ENCODE measurements around the gene PPP6R2. TPM values are rescaled to one million over a fixed set of nuclear protein-coding genes. Genes with fewer than 3 reads are reported as not detected.

PPP6R2 gene
- total and polyA plus RNA-seq, 7 experiments from 2014 or later, result 17.0 to 88.1 (median 63.9) TPM

- no peak for DNase-seq
- H3K27ac ChIP-seq (ENCODE audit: low read depth, low read length), result no peak overlapping the region
- Mint-ChIP-seq H3K4me1 (peaks cover 16 to 42% (median 28%) of the 10 kb centered on the region in 7 donors), H3K27me3 (peaks cover 0 to 28% (median 0%) of the 10 kb centered on the region in 5 donors), H3K9me3 (no peaks in the 10 kb centered on the region), H3K27ac (peak overlapping the region in 8 of 9 donors; percentile 42 to 90 (median 62)), H3K4me3 (peak overlapping the region; percentile 32 to 98 (median 66)), H3K36me3 (peaks cover 0 to 12% (median 3%) of the 10 kb centered on the region in 5 donors)
- intact Hi-C loops (cut with micrococcal nuclease), result loop anchor here in 1 of 2 donors (10.0 kb wide), 1 partner anchor 202 kb away; the partner anchor contains the start of gene MAPK11
- H3K9me3 ChIP-seq (ENCODE audit: control insufficient read depth in 2 of 3, low read length in 3 of 3), result no peaks in the 10 kb centered on the region
- ChIA-PET CTCF (no interaction called here), POLR2A (no interaction called here)
- H3K4me1 ChIP-seq (ENCODE audit: control insufficient read depth in 2 of 2, insufficient read depth in 2 of 2, low read length in 2 of 2), result peaks cover 23 to 24% of the 10 kb centered on the region in 2 donors
- H3K27me3 ChIP-seq (ENCODE audit: control insufficient read depth in 2 of 2, insufficient read depth in 2 of 2, low read length in 2 of 2), result no peaks in the 10 kb centered on the region
- no peak overlapping the region for H3K4me3 ChIP-seq (ENCODE audit: low read length)
- no peak for ATAC-seq
- peaks cover 0 to 3% (median 0%) of the 10 kb centered on the region in 3 experiments for H3K36me3 ChIP-seq (ENCODE audit: control insufficient read depth in 2 of 3, insufficient read depth in 3 of 3, low read length in 3 of 3)
Measured at GRCh38 chr22:50476868-50477267, 133.7 kb downstream of the PPP6R2 start.

DNA sequence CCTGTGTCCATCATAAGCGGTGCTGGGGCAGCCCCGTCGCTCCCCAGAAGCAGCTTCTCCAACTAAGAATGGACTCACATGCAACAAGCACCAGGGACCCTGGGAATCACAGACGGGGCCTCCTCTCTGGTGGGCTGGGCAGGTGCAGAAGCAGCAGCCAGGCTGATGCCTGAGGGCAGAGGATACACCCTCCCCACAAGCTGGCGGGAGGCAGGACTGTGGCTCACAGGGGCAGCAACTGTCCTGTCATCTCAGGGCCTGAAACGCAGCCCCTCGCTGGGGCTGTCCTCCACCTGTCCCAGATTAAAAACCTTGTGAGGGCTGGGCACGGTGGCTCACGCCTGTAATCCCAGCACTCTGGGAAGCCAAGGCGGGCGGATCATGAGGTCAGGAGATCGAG lies 134.8 kb downstream of the PPP6R2 start:
- no peaks in the 10 kb centered on the region for H3K9me3 Mint-ChIP-seq
- POLR2A ChIA-PET, result interaction anchor here (0.9 to 1.6 kb wide), 3 partner anchors 9 to 49 kb away, joined by 3 to 4 read pairs (median 3); no protein-coding TSS in a partner anchor
- no peak for ATAC-seq

DNA sequence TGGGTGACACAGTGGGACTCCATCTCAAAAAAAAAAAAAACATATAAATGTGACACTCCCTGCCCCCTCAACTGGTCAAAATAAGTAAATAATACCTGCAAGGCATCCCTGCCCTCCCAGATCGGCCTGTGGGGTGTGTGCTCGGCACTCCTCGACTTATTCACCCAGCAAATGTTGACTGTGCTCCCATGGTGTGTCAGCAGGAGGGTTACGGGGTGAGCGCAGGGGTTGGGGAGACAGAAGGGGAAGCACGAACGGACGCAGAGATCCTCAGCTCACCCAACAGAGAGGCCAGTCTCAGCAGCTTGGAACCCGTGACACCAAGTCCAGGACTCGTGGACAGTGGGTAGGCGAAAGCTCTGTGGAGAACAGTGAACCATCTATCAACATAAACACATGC lies 136.6 kb downstream of the PPP6R2 start:
- no peak for ATAC-seq
- POLR2A ChIA-PET, result interaction anchor here (1.0 to 2.9 kb wide), 5 partner anchors 10 to 36 kb away, joined by 3 to 11 read pairs (median 4); partner anchors contain the start of genes LMF2 and NCAPH2
- Mint-ChIP-seq H3K9me3 (no peaks in the 10 kb centered on the region), H3K36me3 (peaks cover 0 to 1% (median 0%) of the 10 kb centered on the region in 5 donors), H3K27me3 (peaks cover 0 to 28% (median 0%) of the 10 kb centered on the region in 5 donors), H3K4me1 (peaks cover 0 to 19% (median 10%) of the 10 kb centered on the region in 7 donors), H3K4me3 (peak overlapping the region in 9 of 10 donors; percentile 65 to 85 (median 74)), H3K27ac (peak overlapping the region in 6 of 9 donors; percentile 0 to 78 (median 54))
- H3K9me3 ChIP-seq (ENCODE audit: control insufficient read depth in 2 of 3, low read length in 3 of 3), result no peaks in the 10 kb centered on the region
- no peak for DNase-seq
- H3K4me3 ChIP-seq (ENCODE audit: low read length), result no peak overlapping the region
- no peak overlapping the region for H3K27ac ChIP-seq (ENCODE audit: low read depth, low read length)
- H3K36me3 ChIP-seq (ENCODE audit: control insufficient read depth in 2 of 3, insufficient read depth in 3 of 3, low read length in 3 of 3), result peaks cover 0 to 3% (median 0%) of the 10 kb centered on the region in 3 experiments
- H3K4me1 ChIP-seq (ENCODE audit: control insufficient read depth in 2 of 2, insufficient read depth in 2 of 2, low read length in 2 of 2), result peaks cover 7 to 8% of the 10 kb centered on the region in 2 donors
- H3K27me3 ChIP-seq (ENCODE audit: control insufficient read depth in 2 of 2, insufficient read depth in 2 of 2, low read length in 2 of 2), result no peaks in the 10 kb centered on the region
- CTCF ChIA-PET, result interaction anchor here (0.5 to 1.3 kb wide), 3 partner anchors 10 to 88 kb away, joined by 3 to 5 read pairs (median 3); no protein-coding TSS in a partner anchor
- intact Hi-C loops (cut with micrococcal nuclease), result loop anchor here in 1 of 2 donors (10.0 kb wide), 1 partner anchor 205 kb away; the partner anchor contains the start of gene MAPK11

More for the DNA sequence above, 134.8 kb downstream of the PPP6R2 start:
- CTCF ChIA-PET, result interaction anchor here (0.7 kb wide), 1 partner anchor 20 kb away, joined by 3 read pairs; no protein-coding TSS in a partner anchor
- Histone ChIP-seq H3K4me3 (ENCODE audit: low read length) (no peak overlapping the region), H3K36me3 (ENCODE audit: control insufficient read depth in 2 of 3, insufficient read depth in 3 of 3, low read length in 3 of 3) (peaks cover 0 to 3% (median 0%) of the 10 kb centered on the region in 3 experiments), H3K27me3 (ENCODE audit: control insufficient read depth in 2 of 2, insufficient read depth in 2 of 2, low read length in 2 of 2) (no peaks in the 10 kb centered on the region), H3K27ac (ENCODE audit: low read depth, low read length) (no peak overlapping the region), H3K4me1 (ENCODE audit: control insufficient read depth in 2 of 2, insufficient read depth in 2 of 2, low read length in 2 of 2) (peaks cover 16 to 17% of the 10 kb centered on the region in 2 donors), H3K9me3 (ENCODE audit: control insufficient read depth in 2 of 3, low read length in 3 of 3) (no peaks in the 10 kb centered on the region)
- Mint-ChIP-seq H3K4me3 (peak overlapping the region in 2 of 10 donors; percentile 37 to 83), H3K4me1 (peaks cover 13 to 32% (median 20%) of the 10 kb centered on the region in 7 donors), H3K27me3 (peaks cover 0 to 28% (median 0%) of the 10 kb centered on the region in 5 donors), H3K36me3 (peaks cover 0 to 7% (median 3%) of the 10 kb centered on the region in 5 donors), H3K27ac (peak overlapping the region in 1 of 9 donors; percentile 53)
- no peak for DNase-seq
- intact Hi-C loops (cut with micrococcal nuclease), result loop anchor here in 1 of 2 donors (10.0 kb wide), 1 partner anchor 203 kb away; the partner anchor contains the start of gene MAPK11

GRCh38 chr22:50481045-50481439 lies 137.9 kb downstream of the PPP6R2 start:
- peak overlapping the region; percentile 39 for H3K4me3 ChIP-seq (ENCODE audit: low read length)
- no peaks in the 10 kb centered on the region for H3K27me3 ChIP-seq (ENCODE audit: control insufficient read depth in 2 of 2, insufficient read depth in 2 of 2, low read length in 2 of 2)
- Mint-ChIP-seq H3K27me3 (peaks cover 0 to 28% (median 0%) of the 10 kb centered on the region in 5 donors), H3K9me3 (no peaks in the 10 kb centered on the region), H3K4me3 (peak overlapping the region; percentile 42 to 85 (median 72)), H3K4me1 (peaks cover 0 to 15% (median 7%) of the 10 kb centered on the region in 7 donors), H3K27ac (peak overlapping the region in 1 of 9 donors; percentile 55), H3K36me3 (peaks cover 0 to 1% (median 0%) of the 10 kb centered on the region in 5 donors)
- ATAC-seq (no peak), DNase-seq (no peak)
- intact Hi-C loops (cut with micrococcal nuclease), result loop anchor here in 1 of 2 donors (1.0 kb wide), 1 partner anchor 11 kb away; no protein-coding TSS in a partner anchor
- H3K9me3 ChIP-seq (ENCODE audit: control insufficient read depth in 2 of 3, low read length in 3 of 3), result no peaks in the 10 kb centered on the region
- peaks cover 4 to 8% of the 10 kb centered on the region in 2 donors for H3K4me1 ChIP-seq (ENCODE audit: control insufficient read depth in 2 of 2, insufficient read depth in 2 of 2, low read length in 2 of 2)
- H3K27ac ChIP-seq (ENCODE audit: low read depth, low read length), result peak overlapping the region; percentile 45
- CTCF ChIA-PET, result no interaction called here
- no peaks in the 10 kb centered on the region for H3K36me3 ChIP-seq (ENCODE audit: control insufficient read depth in 2 of 3, insufficient read depth in 3 of 3, low read length in 3 of 3)
- POLR2A ChIA-PET, result interaction anchor here (1.5 to 2.9 kb wide), 3 partner anchors 11 to 22 kb away, joined by 3 to 11 read pairs (median 6); no protein-coding TSS in a partner anchor

- intact Hi-C loops (cut with micrococcal nuclease), result loop anchor here in 1 of 2 donors (1.0 kb wide), 1 partner anchor 11 kb away; no protein-coding TSS in a partner anchor
- peak within 1 kb of the TSS; percentile 45 for H3K27ac ChIP-seq (ENCODE audit: low read depth, low read length)
- Mint-ChIP-seq H3K36me3 (peaks cover 0 to 1% (median 0%) of the 10 kb centered on the region in 5 donors), H3K9me3 (no peaks in the 10 kb centered on the region), H3K4me3 (peak within 1 kb of the TSS; percentile 58 to 85 (median 78)), H3K27me3 (peaks cover 0 to 28% (median 0%) of the 10 kb centered on the region in 5 donors), H3K4me1 (peaks cover 0 to 18% (median 7%) of the 10 kb centered on the region in 7 donors), H3K27ac (peak within 1 kb of the TSS in 6 of 9 donors; percentile 20 to 78 (median 61))
- DNase-seq, result peak; percentile 36 to 79 (median 59)
- H3K27me3 ChIP-seq (ENCODE audit: control insufficient read depth in 2 of 2, insufficient read depth in 2 of 2, low read length in 2 of 2), result no peaks in the 10 kb centered on the region
- no peaks in the 10 kb centered on the region for H3K9me3 ChIP-seq (ENCODE audit: control insufficient read depth in 2 of 3, low read length in 3 of 3)
- ChIA-PET POLR2A (interaction anchor here (1.5 to 2.9 kb wide), 3 partner anchors 11 to 22 kb away, joined by 3 to 11 read pairs (median 6); no protein-coding TSS in a partner anchor), CTCF (no interaction called here)
- peak; percentile 86 for ATAC-seq
- H3K4me1 ChIP-seq (ENCODE audit: control insufficient read depth in 2 of 2, insufficient read depth in 2 of 2, low read length in 2 of 2), result peaks cover 4 to 8% of the 10 kb centered on the region in 2 donors
- peak within 1 kb of the TSS; percentile 39 for H3K4me3 ChIP-seq (ENCODE audit: low read length)
- H3K36me3 ChIP-seq (ENCODE audit: control insufficient read depth in 2 of 3, insufficient read depth in 3 of 3, low read length in 3 of 3), result no peaks in the 10 kb centered on the region
Measured at GRCh38 chr22:50481440-50482106, 138.4 kb downstream of the PPP6R2 start, which contains the start of gene ADM2. TSS of gene ADM2 (plus strand) at chr22:50481543. CDS start at chr22:50481848, 305 bp downstream.

All from naive thymus-derived CD4-positive, alpha-beta T cell (primary cell).